IMR-90 (cell line): ENCODE data around the gene NARS2. TPM values are rescaled to one million over a fixed set of nuclear protein-coding genes. Genes with fewer than 3 reads are reported as not detected.

Source experiments
- ATAC-seq: fragments of 200-7000 bp; cut with Tn5 transposase; 2 replicates; pipeline ENCODE4 v1.9.1; 2020; ENCODE audit warnings: low read depth, mild to moderate bottlenecking, moderate library complexity
- BruUV-seq: library from RNA; stranded (reverse); fragments of 400-500 nt; replicated peaks from 2 replicates; lab custom pipeline; 2021; lab: Mats Ljungman, UMichigan
- CTCF ChIA-PET: fragments of 300-600 bp; formaldehyde crosslinking; extraction: SDS; loops from one replicate; lab custom pipeline; 2021; ENCODE audit warnings: antibody characterized with exemption; lab: Yijun Ruan, JAX
- POLR2A ChIA-PET: fragments of 300-600 bp; sonication (Branson Sonifier 250); formaldehyde crosslinking; loops from one replicate; lab custom pipeline; 2022; ENCODE audit warnings: antibody characterized with exemption; ENCODE audit not compliant: unreplicated experiment; lab: Charles Lee
- DNase-seq: peaks from one replicate; pipeline ENCODE4 v3.0.0; 2013
- H2AFZ ChIP-seq: replicated peaks from 2 replicates; pipeline ENCODE3; 2013; ENCODE audit warnings: low read length, mild to moderate bottlenecking; ENCODE audit not compliant: poor library complexity
- H2AK5ac ChIP-seq: 2 replicates; pipeline ENCODE4 v1.6.1; 2013; ENCODE audit warnings: low read depth, low read length, inconsistent platforms
- H2AK9ac ChIP-seq: replicated peaks from 2 replicates; pipeline ENCODE3; 2013; ENCODE audit warnings: mild to moderate bottlenecking, low read depth, low read length, moderate library complexity; ENCODE audit not compliant: poor library complexity
- H2BK120ac ChIP-seq: 2 replicates; pipeline ENCODE4 v1.6.1; 2013; ENCODE audit warnings: low read depth, low read length, inconsistent platforms
- H2BK15ac ChIP-seq: 3 replicates; pipeline ENCODE4 v1.6.1; 2013; ENCODE audit warnings: low read depth, low read length, inconsistent platforms
- H2BK20ac ChIP-seq: 2 replicates; pipeline ENCODE4 v1.6.1; 2013; ENCODE audit warnings: low read depth, mild to moderate bottlenecking, inconsistent platforms, low read length, moderate library complexity
- H2BK5ac ChIP-seq: 2 replicates; pipeline ENCODE4 v1.6.1; 2013; ENCODE audit warnings: mild to moderate bottlenecking, low read depth, low read length, inconsistent platforms; ENCODE audit not compliant: poor library complexity, severe bottlenecking
- H3K14ac ChIP-seq: replicated peaks from 2 replicates; pipeline ENCODE4 v1.6.1; 2013; ENCODE audit warnings: low read depth, low read length, inconsistent platforms
- H3K18ac ChIP-seq: 2 replicates; pipeline ENCODE4 v1.6.1; 2013; ENCODE audit warnings: low read depth, low read length, control low read depth
- H3K23ac ChIP-seq: 2 replicates; pipeline ENCODE4 v1.6.1; 2013; ENCODE audit warnings: low read depth, low read length, inconsistent platforms
- H3K27ac ChIP-seq: 2 replicates; pipeline ENCODE4 v1.5.1; 2013; ENCODE audit warnings: mild to moderate bottlenecking, control low read depth, low read length; ENCODE audit not compliant: insufficient read depth
- H3K27me3 ChIP-seq: 2 replicates; pipeline ENCODE4 v1.6.1; 2013; ENCODE audit warnings: low read length; ENCODE audit not compliant: control insufficient read depth, insufficient read depth
- H3K36me3 ChIP-seq: 2 replicates; pipeline ENCODE4 v1.6.1; 2013; ENCODE audit warnings: low read length, mixed read lengths; ENCODE audit not compliant: control insufficient read depth, insufficient read depth
- H3K4ac ChIP-seq: 2 replicates; pipeline ENCODE4 v1.6.1; 2013; ENCODE audit warnings: low read depth, low read length, inconsistent platforms
- H3K4me1 ChIP-seq: 2 replicates; pipeline ENCODE4 v1.6.1; 2013; ENCODE audit warnings: low read length, mixed read lengths; ENCODE audit not compliant: control insufficient read depth, insufficient read depth
- H3K4me2 ChIP-seq: 2 replicates; pipeline ENCODE4 v1.6.1; 2013; ENCODE audit warnings: low read depth, mild to moderate bottlenecking, control low read depth, low read length, moderate library complexity
- H3K4me3 ChIP-seq: 2 replicates; pipeline ENCODE4 v1.5.1; 2013; ENCODE audit warnings: low read depth, mild to moderate bottlenecking, control low read depth, low read length, moderate library complexity; ENCODE audit not compliant: insufficient read depth
- H3K56ac ChIP-seq: 2 replicates; pipeline ENCODE4 v1.6.1; 2013; ENCODE audit warnings: low read length, inconsistent platforms; ENCODE audit not compliant: insufficient read depth; ENCODE audit errors: extremely low read depth
- H3K79me1 ChIP-seq, 2 experiments: 2 replicates each; pipeline ENCODE4 v1.6.1; 2013; ENCODE audit warnings: low read length in 2 of 2, inconsistent platforms in 1 of 2, low read depth in 1 of 2
- H3K9ac ChIP-seq: 2 replicates; pipeline ENCODE4 v1.6.1; 2013; ENCODE audit warnings: low read depth, low read length, control low read depth
- H3K9me1 ChIP-seq: 2 replicates; pipeline ENCODE4 v1.6.1; 2013; ENCODE audit warnings: low read length, inconsistent platforms; ENCODE audit not compliant: insufficient read depth
- H3K9me3 ChIP-seq: 2 replicates; pipeline ENCODE4 v1.6.1; 2013; ENCODE audit warnings: low read length; ENCODE audit not compliant: control insufficient read depth, insufficient read depth
- H4K20me1 ChIP-seq: 2 replicates; pipeline ENCODE4 v1.6.1; 2013; ENCODE audit warnings: low read length, inconsistent platforms; ENCODE audit not compliant: insufficient read depth
- H4K5ac ChIP-seq: 2 replicates; pipeline ENCODE4 v1.6.1; 2013; ENCODE audit warnings: mild to moderate bottlenecking, low read depth, low read length, control low read depth
- H4K8ac ChIP-seq, 2 experiments: 2 replicates each; pipeline ENCODE4 v1.6.1; 2013; ENCODE audit warnings: low read depth in 2 of 2, low read length in 2 of 2, control low read depth in 1 of 2, inconsistent platforms in 1 of 2
- H4K91ac ChIP-seq: 2 replicates; pipeline ENCODE4 v1.6.1; 2013; ENCODE audit warnings: low read depth, low read length, inconsistent platforms; ENCODE audit not compliant: insufficient read depth
- BHLHE40 ChIP-seq: fragments of 150-350 bp; IDR thresholded peaks from 2 replicates; pipeline ENCODE4 v1.6.1; 2016; ENCODE audit warnings: mild to moderate bottlenecking, low read depth, low read length
- CEBPB ChIP-seq: IDR thresholded peaks from 2 replicates; pipeline ENCODE4 v1.6.1; 2012; ENCODE audit warnings: low read depth, low read length, improper control_type of control experiment
- MAFK ChIP-seq: IDR thresholded peaks from 2 replicates; pipeline ENCODE4 v1.6.1; 2012; ENCODE audit warnings: low read depth, low read length, improper control_type of control experiment
- MXI1 ChIP-seq: IDR thresholded peaks from 2 replicates; pipeline ENCODE4 v1.6.1; 2012; ENCODE audit warnings: low read depth, mild to moderate bottlenecking, low read length, moderate library complexity, borderline replicate concordance
- NFE2L2 ChIP-seq: fragments of 150-350 bp; IDR thresholded peaks from 2 replicates; pipeline ENCODE4 v1.6.1; 2016; ENCODE audit warnings: low read depth, mild to moderate bottlenecking, low read length
- POLR2A ChIP-seq: IDR thresholded peaks from 2 replicates; pipeline ENCODE4 v1.6.1; 2012; ENCODE audit warnings: mild to moderate bottlenecking, low read depth, low read length
- RFX5 ChIP-seq: IDR thresholded peaks from 2 replicates; pipeline ENCODE4 v1.8.0; 2012; ENCODE audit warnings: low read depth, mild to moderate bottlenecking, low read length, moderate library complexity
- SMC3 ChIP-seq: fragments of 150-350 bp; IDR thresholded peaks from 2 replicates; pipeline ENCODE4 v1.6.1; 2016; ENCODE audit warnings: low read depth, mild to moderate bottlenecking, antibody characterized with exemption, low read length, moderate library complexity
- dilution Hi-C: fragments of 300-500 bp; cut with HindIII; formaldehyde crosslinking; loops from one replicate; pipeline ENCODE4 v1.14.3; 2018; ENCODE audit warnings: low sequenced_read_pairs; ENCODE audit not compliant: unreplicated experiment
- in situ Hi-C: fragments of 300-500 bp; cut with MboI; formaldehyde crosslinking; loops from 3 replicates; pipeline ENCODE4 v1.14.3; 2019; ENCODE audit warnings: low sequenced_read_pairs, inconsistent platforms, mixed read lengths
- intact Hi-C: fragments of 100-400 bp; cut with micrococcal nuclease; formaldehyde crosslinking; loops from 2 replicates; pipeline ENCODE4 v1.10.0; 2022
- polyA plus RNA-seq, 3 experiments: library from polyadenylated mRNA; depleted of rRNA; stranded (reverse); fragments of >200 nt; gene quantifications; 2 replicates each; pipeline ENCODE4 v1.2.3, GENCODE V29; 2012; ENCODE audit warnings: low replicate concordance in 1 of 3
- total RNA-seq: library from RNA; depleted of rRNA; stranded (reverse); fragments of >200 nt; gene quantifications from 2 replicates; pipeline ENCODE4 v1.2.3, GENCODE V29; 2012
- TF ChIP-seq, protein P1 (sequence below): fragments of 150-350 bp; IDR thresholded peaks from 2 replicates; pipeline ENCODE4 v1.6.1; 2016; ENCODE audit warnings: low read depth, mild to moderate bottlenecking, low read length, moderate library complexity, borderline replicate concordance
- TF ChIP-seq, protein P2 (sequence below): conservative IDR thresholded peaks from 2 replicates; pipeline ENCODE4 v1.5.1; 2012; ENCODE audit warnings: mild to moderate bottlenecking, low read depth, low read length, improper control_type of control experiment

NARS2 gene
- total and polyA plus RNA-seq, 2 of the 4 experiments (the other 2 are of a cell fraction) = 8.0 to 15.8 TPM

DNA sequence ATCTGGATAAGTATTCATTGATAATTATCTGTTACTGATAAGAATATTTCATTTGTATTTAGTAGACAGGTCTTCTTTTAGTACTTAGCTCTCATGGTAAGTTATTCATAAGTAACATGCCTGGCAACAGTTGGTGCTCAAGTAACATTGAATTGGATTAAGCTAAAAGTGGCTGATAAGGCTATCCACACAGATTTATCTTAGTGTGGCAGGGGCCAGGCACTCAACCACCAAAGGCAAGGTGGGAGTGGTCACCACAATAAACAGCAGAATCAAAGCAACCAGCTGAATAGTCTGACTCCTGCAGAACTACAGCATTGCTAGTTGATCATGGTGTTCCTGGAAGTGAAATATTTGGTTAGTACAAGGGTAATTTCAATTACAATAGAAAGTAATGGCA, 33.0 kb upstream of the NARS2 start:
- no peak overlapping the region for H4K91ac ChIP-seq
- in situ Hi-C loops (no loop called here), dilution Hi-C loops (no loop called here), intact Hi-C loops (no loop called here)
- POLR2A ChIA-PET = no interaction called here
- no peak overlapping the region for H2BK20ac ChIP-seq
- no peak overlapping the region for H3K14ac ChIP-seq
- DNase-seq (no peak), ATAC-seq (no peak)
- CTCF ChIA-PET = interaction anchor here (0.6 to 1.1 kb wide), 2 partner anchors 11 to 268 kb away, joined by 3 to 4 read pairs; no protein-coding TSS in a partner anchor
- H3K4me1 ChIP-seq = 0 out of 2 replicates have a peak, but pooled peaks cover 4% of the 10 kb centered on the region
- H3K9ac ChIP-seq = no peak overlapping the region
- no peak overlapping the region for H3K27ac ChIP-seq
- H2AK9ac ChIP-seq = no peak overlapping the region
- no peaks in the 10 kb centered on the region for H3K9me3 ChIP-seq
- H2BK15ac ChIP-seq = no peak overlapping the region
- no TSS peak for BruUV-seq
- H4K5ac ChIP-seq = no peak overlapping the region
- H3K56ac ChIP-seq = no peak overlapping the region
- H4K8ac ChIP-seq = no peak overlapping the region
- no peak overlapping the region for H2BK5ac ChIP-seq
- no peak overlapping the region for H2AFZ ChIP-seq
- H2AK5ac ChIP-seq = no peak overlapping the region
- H3K18ac ChIP-seq = no peak overlapping the region
- H3K4me3 ChIP-seq = no peak overlapping the region
- H3K4ac ChIP-seq = no peak overlapping the region
- TF ChIP-seq CEBPB (no peak), MAFK (no peak), MXI1 (no peak), SMC3 (no peak), BHLHE40 (no peak), RFX5 (no peak), POLR2A (no peak), NFE2L2 (no peak)
- TF ChIP-seq, protein P1, sequence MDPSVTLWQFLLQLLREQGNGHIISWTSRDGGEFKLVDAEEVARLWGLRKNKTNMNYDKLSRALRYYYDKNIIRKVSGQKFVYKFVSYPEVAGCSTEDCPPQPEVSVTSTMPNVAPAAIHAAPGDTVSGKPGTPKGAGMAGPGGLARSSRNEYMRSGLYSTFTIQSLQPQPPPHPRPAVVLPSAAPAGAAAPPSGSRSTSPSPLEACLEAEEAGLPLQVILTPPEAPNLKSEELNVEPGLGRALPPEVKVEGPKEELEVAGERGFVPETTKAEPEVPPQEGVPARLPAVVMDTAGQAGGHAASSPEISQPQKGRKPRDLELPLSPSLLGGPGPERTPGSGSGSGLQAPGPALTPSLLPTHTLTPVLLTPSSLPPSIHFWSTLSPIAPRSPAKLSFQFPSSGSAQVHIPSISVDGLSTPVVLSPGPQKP = no peak
- TF ChIP-seq, protein P2, sequence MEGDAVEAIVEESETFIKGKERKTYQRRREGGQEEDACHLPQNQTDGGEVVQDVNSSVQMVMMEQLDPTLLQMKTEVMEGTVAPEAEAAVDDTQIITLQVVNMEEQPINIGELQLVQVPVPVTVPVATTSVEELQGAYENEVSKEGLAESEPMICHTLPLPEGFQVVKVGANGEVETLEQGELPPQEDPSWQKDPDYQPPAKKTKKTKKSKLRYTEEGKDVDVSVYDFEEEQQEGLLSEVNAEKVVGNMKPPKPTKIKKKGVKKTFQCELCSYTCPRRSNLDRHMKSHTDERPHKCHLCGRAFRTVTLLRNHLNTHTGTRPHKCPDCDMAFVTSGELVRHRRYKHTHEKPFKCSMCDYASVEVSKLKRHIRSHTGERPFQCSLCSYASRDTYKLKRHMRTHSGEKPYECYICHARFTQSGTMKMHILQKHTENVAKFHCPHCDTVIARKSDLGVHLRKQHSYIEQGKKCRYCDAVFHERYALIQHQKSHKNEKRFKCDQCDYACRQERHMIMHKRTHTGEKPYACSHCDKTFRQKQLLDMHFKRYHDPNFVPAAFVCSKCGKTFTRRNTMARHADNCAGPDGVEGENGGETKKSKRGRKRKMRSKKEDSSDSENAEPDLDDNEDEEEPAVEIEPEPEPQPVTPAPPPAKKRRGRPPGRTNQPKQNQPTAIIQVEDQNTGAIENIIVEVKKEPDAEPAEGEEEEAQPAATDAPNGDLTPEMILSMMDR = no peak
- H3K9me1 ChIP-seq = 0 out of 2 replicates have a peak, but pooled peaks cover 3% of the 10 kb centered on the region
- H4K20me1 ChIP-seq = no peaks in the 10 kb centered on the region; the same call in 1 of the 2 replicates
- no peak overlapping the region for H2BK120ac ChIP-seq
- H3K23ac ChIP-seq = no peak overlapping the region
- no peaks in the 10 kb centered on the region for H3K79me1 ChIP-seq
- no peaks in the 10 kb centered on the region; the same call in none of the 2 replicates for H3K27me3 ChIP-seq
- no peak overlapping the region for H3K4me2 ChIP-seq
- H3K36me3 ChIP-seq = no peaks in the 10 kb centered on the region
